ENCODE measurements around the gene CPN2.

The CPN2 gene, protein sequence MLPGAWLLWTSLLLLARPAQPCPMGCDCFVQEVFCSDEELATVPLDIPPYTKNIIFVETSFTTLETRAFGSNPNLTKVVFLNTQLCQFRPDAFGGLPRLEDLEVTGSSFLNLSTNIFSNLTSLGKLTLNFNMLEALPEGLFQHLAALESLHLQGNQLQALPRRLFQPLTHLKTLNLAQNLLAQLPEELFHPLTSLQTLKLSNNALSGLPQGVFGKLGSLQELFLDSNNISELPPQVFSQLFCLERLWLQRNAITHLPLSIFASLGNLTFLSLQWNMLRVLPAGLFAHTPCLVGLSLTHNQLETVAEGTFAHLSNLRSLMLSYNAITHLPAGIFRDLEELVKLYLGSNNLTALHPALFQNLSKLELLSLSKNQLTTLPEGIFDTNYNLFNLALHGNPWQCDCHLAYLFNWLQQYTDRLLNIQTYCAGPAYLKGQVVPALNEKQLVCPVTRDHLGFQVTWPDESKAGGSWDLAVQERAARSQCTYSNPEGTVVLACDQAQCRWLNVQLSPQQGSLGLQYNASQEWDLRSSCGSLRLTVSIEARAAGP

DNA sequence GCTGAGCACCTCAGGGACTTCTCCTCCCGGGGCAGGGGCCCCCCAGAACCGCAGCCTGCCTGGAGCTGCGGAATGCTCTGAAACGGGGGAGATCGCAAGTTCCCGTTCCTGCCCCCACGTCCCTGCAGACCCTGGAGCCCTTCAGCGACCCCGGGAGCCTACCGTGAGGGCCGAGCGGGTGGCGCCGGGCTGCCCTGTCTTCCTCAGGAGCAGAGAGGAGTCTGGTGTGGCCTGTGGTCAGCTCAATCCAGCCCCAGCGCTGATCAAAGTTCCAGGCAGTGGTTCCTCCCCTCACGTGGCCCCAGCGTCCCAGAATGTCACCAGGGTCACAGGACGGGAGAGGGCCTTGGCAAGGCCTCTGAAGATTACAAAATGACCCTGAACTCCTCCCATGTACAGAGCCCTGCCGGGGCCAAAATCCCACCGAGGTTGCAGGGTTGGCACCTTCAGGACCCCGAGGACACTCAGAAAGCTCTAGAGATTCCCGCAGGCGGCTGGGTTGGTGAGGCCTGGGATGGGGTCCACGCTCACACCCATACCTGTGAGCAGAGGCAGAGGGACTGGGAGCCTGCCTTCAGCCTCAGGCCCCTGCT lies at the start of gene CPN2:
Gene CPN2 (minus strand): TSS at position 249 of the 593 bp plus-strand sequence. CDS start 8,626 bp downstream, outside the sequence.
- in situ Hi-C loops (cut with HindIII; ENCODE audit: low sequenced_read_pairs): no loop called here

DNA sequence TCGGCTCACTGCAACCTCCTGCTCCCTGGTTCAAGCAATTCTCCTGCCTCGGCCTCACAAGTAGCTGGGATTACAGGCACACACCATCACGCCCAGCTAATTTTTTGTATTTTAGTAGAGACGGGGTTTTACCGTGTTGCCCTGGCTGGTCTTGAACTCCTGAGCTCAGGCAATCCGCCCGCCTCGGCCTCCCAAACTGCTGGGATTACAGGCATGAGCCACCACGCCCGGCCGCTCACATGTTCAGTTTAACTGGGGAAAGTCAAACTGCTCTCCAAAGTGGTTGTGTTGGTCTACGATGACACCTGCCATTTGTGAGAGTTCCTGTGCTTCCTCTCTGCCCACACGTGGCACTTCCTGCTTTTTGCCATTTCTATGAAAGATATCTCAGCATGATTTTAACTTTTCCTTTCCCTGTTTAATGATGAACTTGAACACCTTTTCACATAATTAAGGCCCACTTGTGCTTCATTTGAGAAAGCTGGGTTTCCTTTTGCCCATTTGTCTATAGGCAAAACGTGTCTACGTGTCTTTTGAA lies 48.8 kb upstream of the CPN2 start:
- in situ Hi-C loops (cut with HindIII; ENCODE audit: low sequenced_read_pairs): no loop called here

DNA sequence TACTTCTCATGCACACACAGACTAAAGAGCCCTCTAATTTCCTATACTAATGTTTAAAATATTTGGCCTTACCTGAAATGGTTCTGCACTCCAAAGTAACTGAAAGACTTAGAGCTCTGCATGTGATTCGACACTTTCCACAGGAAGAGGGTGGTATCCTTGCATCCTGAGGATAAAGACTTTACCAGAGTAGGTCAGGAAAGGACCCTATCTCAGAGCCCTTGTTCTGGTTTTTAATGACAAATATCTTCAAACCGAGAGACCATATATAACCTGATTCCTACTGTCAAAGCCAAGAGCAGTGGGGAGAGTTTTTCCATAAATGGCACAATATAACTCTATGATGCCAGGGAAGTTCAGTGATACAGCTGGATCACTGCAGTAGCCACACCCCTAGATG lies 48.0 kb upstream of the CPN2 start, which contains the start of gene GP5:
Gene GP5 (minus strand): TSS at position 101 of the 400 bp plus-strand sequence. CDS start 984 bp downstream, outside the sequence.
- in situ Hi-C loops (cut with HindIII; ENCODE audit: low sequenced_read_pairs): no loop called here

DNA sequence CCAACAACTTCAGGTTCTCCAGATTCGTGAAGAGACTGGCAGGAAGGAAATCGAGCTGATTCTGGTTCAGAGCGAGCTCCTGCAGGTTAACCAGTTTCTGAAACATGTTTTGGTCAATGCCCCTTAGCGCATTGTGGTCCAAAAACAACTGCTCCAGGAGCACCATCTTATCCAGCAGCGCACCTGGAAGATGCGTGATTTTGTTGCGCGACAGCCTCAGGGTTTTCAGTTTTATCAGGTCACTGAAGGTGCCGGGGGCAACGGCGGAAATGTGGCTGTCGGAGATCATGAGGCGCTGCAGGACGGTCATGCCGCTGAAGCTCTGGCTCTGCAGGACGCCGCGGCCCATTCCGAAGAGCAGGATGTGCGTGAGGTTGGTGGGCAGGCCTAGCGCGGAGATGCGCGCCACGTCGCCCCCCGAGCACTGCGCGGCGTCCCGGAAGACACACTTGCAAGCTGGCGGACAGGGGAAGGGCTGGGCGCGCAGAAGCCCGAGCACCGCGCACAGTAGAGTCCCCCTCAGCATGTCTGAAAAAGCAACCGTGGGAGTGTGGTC lies 46.7 kb upstream of the CPN2 start:
- in situ Hi-C loops (cut with HindIII; ENCODE audit: low sequenced_read_pairs): no loop called here

DNA sequence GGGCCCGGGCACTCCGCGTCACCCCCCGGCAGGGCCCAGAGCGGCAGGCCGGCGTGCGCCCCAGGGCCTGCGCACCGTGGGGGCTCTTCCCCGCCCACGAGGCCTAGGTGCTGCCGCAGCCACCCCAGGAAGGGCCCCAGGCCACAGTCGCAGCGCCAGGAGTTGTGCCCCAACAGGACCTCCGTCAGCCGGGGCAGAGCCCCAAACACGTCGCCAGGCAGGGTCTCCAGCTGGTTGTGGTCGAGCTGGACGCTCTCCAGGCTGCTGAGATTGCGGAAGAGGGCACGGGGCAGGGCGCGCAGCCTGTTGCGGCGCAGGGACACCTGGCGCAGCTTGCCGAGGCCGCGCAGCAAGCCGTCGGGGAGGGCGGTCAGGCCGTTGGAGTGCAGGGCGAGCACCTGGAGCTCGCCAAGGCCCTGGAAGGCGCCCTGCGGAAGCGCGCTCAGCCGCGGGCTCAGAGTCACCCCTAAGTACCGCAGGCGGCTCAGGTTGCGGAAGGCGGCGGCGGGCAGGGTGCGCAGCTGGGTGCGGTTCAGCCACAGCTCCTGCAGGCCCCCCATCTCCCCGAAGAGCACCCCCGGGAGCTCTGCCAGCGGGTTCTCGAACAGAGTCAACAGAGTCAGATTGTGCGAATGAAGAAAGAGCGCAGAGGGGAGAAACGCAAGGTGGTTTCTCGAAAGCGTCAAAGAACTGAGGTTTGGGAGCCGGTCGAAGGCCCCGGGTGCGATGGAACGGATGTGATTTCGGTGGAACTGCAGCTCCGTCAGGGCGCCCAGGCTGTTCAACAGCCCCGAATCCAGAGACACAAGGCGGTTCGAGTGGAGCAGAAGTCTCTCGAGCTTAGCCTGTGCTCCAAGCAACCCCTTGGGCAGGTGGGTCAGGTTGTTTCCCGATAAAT lies 46.0 kb upstream of the CPN2 start:
- in situ Hi-C loops (cut with HindIII; ENCODE audit: low sequenced_read_pairs): no loop called here

DNA sequence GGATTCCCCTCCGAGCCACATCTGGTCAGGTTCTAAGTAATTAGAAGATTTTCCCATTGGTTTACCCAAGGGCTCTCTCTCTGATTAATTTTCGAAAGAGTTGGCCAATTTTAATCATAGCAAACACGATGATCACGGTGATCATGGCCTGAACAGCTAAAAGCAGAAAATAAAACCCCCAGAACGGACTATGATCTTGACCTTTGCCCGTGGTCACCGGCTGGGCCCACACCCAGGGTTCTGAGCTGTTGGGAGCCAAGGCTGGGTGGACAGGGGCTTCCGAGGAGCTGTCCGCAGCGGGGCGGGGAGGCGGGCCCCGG lies 45.4 kb upstream of the CPN2 start:
- in situ Hi-C loops (cut with HindIII; ENCODE audit: low sequenced_read_pairs): no loop called here

DNA sequence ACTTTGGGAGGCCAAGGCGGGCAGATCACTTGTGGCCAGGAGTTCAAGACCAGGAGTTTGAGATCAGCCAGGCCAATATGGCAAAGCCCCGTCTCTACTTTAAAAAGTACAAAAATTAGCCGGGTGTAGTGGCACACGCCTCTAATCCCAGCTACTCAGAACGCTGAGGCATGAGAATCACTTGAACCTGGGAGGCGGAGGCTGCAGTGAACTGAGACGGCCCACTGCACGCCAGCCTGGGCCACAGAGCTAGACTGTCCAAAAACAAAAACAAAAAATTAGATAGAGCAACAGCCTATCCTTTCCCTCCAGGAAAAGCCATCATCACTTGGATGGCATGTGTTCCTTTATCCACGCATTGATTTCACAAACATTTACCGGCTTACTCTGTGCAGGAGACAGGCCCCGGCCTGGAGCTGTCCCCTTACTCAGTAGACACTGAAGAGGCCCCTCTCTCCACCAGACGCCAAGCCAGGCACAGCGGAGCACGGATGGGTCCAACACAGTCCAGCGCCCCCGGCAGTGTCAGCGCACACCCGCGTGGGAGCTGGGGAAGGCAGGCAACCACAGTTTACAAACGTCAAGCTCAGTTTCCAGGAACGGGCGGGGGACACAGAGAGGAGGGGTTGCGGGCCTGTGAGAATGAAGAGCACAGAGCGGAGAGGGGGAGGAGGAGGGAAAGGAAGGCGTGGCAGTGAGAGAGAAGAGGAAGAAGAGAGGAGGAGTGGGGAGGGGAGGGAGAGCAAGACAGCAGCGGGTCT lies 44.8 kb upstream of the CPN2 start:
- in situ Hi-C loops (cut with HindIII; ENCODE audit: low sequenced_read_pairs): no loop called here

DNA sequence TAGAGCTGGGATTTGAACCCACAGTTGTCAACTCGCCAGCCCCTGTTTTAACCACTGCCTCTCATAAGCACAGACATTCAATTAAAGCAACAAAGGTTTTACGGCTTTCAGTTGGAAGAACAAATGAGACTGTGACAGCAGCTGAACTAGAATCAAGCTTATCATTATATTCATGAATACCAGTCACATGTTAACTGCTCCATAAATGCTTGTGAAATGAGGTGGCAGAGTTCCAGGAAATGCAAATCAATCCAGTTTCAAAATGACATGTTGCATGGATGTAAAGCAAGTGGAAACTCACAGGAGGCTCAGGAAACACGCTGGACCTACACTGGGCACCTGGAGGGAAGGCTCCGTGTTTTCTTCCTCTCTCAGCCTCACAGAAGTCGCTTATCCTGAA lies 44.1 kb upstream of the CPN2 start:
- in situ Hi-C loops (cut with HindIII; ENCODE audit: low sequenced_read_pairs): no loop called here

DNA sequence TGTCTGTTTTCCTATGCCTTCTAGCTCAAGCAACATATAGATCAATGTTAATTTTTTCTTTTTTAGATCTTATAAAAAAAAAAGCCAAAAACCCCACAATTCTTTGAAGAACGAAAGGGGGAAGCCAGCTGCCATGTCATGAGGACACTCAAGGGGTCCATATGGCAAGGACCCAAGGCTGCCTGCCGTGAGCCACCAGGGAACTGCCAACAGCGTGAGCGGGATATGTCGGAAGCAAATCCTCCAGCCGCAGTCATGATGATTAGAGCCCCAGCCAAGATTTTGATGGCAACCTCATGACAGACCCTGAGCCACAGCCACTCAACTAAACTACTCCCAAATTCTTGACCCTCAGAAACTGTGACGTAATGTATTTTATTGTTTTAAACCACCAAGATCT lies 41.4 kb upstream of the CPN2 start:
- in situ Hi-C loops (cut with HindIII; ENCODE audit: low sequenced_read_pairs): no loop called here

DNA sequence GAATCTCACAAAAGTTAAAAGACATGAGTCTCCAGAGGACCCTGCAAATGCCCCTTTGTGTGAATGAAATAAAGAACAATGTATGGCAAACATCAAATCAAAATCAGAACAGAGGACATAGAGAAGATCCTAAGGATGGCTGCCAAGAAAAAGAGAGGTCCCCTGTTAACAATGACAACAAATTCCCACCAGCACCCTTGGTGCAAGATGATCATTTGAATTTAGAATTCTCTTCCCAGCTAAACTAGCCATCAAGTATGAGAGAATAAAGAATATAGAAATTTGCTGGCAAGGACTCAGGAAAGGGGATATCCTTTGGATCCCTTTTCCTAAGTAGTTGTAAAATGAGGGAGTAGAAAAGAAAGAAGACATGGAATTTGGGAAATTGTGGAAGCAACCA lies 39.7 kb upstream of the CPN2 start:
- in situ Hi-C loops (cut with HindIII; ENCODE audit: low sequenced_read_pairs): no loop called here

DNA sequence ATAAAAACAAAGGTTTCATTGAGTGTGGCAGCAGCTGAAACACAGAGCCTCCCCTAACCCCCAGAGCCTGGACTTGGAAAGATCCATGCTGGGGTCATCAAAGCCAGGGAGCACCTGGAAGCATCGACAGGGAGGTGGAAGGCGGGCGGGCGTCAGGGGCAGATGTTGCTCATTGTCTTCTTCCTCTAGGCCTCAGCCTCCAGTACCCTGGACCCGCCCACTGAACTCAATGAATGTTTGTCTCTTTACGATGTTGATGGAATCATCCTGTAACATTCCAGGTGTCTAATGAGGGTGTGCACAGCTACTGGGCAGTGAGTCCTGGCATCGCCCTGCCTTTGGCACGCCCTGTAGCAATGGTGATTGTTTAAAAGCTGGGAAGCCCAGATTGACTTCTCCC lies 38.1 kb upstream of the CPN2 start:
- in situ Hi-C loops (cut with HindIII; ENCODE audit: low sequenced_read_pairs): no loop called here

DNA sequence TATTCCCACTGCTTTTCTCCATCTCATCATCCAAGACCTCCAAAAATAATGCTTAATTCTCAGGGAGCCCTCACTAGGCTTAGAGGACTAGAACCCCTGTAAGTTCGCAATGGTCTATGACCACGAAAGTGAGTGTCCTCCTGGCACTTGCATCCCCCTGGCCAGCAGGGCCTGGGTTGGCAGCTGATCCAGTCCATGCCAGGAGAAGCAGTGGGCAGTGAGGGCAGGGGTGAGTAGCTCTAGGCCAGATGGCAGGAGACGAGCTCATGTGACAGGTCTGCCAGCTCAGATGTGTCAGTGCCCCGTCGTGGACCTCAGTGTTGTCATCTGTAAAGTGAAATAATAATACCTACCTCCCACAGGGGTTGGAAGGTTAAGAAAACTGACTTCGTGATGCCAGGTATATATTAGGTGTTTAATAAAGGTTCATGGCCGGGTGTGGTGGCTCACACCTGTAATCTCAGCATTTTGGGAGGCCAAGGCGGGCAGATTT lies 36.8 kb upstream of the CPN2 start:
- in situ Hi-C loops (cut with HindIII; ENCODE audit: low sequenced_read_pairs): no loop called here

DNA sequence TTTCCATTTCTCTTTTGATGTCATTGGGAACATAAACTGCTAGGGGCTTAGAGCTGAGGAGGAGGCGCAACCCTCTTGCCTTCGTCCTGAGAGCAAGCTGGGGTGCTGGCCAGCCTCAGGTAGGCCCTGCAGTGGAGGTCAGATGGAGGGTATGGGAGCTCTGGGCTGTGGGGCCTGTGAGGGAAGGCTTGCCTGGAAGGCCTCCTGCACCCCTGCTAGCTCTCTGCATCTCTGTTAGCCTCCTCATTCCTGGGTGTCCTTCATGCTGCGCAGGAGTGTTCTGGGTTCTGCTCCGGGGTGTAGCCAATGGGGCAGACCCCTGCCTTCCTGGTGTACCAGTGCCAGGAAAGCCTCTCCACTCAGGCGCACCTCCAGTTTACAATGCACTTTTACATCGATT lies 36.1 kb upstream of the CPN2 start:
- in situ Hi-C loops (cut with HindIII; ENCODE audit: low sequenced_read_pairs): no loop called here

DNA sequence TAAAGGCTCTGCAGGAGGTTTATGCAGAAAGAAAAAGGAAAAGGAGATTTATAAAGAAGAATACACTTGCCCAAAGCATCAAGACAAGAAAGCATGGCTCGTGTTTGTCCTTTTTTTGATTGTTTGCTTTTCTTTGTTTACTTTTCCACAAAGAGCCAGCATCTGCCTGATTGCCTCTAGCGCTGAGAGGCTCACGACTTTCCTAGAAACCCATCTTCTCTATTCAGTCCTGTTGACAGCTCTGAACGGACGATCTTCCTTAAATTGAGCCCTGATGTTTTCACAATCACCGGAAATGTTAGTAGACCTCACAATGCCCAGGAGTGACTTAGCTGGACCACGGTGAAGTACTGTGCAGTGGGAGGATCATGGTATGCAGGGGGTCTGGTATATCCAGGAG lies 35.5 kb upstream of the CPN2 start:
- in situ Hi-C loops (cut with HindIII; ENCODE audit: low sequenced_read_pairs): no loop called here

DNA sequence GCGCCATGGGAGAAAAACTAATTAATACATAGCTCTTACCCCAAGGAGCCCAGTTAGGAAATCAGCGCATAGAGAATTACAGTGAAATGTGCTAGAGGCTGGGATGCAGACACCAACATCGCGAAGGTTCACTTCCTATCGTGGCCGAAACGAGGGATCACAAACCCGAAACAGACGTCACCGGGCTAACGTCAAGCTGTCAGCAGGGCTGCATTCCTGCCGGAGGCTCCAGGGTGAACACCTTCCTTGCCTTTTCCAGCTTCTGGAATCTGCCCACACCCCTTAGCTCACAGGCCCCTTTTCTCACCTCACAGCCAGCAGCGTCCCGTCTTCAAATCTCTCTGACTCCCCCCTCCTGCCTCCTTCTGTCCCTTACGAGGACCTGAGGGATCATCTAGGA lies 34.9 kb upstream of the CPN2 start:
- in situ Hi-C loops (cut with HindIII; ENCODE audit: low sequenced_read_pairs): no loop called here

DNA sequence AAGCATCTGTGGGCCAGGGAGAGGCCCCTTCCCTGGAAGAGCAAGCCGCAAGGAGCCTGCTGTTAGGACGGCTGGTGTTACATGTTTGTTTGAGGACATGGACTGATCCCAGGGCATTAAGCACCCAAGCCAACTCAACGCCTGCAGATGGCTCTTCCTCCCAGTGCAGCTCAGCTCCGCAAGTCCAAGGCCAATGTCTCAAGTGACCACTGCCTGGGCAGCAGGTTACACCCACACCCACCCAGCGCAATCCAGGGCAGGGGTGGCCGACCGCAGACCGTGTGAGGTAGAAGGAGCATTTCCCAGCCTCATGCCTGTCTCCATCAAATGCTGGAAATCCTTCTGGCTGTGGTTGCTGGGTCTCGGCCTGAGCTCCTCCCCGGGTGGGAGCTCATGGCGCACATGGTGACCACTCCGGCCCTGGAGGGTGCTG lies 33.5 kb upstream of the CPN2 start:
- in situ Hi-C loops (cut with HindIII; ENCODE audit: low sequenced_read_pairs): no loop called here

DNA sequence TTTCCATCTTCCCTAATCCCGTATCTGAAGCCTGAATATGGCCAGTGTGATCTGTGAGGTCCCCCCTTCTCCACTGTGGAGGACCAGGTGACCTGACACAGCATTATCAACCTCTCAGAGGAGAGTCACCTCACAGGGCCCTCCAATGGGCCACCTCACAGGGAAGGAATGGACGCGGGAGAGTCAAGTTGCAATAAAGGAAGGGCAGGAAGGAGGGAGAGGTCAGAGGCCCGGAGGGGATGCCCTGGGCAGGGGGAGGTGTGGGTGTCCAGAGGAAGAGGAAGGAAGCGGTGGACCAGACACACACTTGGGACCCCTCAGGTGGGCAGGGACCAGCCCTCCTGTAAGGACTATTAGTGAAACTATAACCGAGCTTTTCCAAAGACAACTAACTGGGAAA lies 33.0 kb upstream of the CPN2 start:
- in situ Hi-C loops (cut with HindIII; ENCODE audit: low sequenced_read_pairs): no loop called here

DNA sequence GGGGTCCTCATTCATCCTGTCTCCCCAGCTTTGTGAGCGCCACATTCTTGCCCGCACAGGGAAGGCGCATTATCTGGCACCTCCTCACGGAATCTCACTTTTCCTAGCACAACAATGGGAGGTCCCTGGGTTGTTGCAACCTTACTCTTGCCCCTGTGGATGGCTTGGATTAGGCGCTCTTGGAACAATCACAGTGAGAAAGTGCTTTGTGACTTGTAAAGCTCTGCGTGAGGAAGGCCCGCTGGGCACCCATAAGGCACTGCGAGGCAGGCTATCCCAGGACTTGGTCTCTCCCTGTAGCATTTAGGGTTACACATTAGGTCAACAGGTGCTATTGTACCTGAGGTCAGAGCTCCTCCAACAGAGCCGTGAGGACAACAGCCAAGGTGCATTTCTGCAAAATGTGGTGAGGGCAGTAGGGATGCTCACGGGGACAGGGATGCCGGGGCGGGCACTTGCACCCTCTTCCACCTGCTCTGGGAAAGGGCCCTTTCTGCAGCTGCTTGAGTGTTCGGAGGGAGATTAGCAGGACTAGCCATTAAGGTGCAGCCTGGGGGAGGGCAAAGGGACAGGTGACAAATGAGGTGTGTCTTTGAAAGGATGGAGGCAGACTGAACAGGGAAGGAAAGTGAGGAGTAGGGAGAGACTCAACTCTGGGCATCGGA lies 32.3 kb upstream of the CPN2 start:
- in situ Hi-C loops (cut with HindIII; ENCODE audit: low sequenced_read_pairs): no loop called here

DNA sequence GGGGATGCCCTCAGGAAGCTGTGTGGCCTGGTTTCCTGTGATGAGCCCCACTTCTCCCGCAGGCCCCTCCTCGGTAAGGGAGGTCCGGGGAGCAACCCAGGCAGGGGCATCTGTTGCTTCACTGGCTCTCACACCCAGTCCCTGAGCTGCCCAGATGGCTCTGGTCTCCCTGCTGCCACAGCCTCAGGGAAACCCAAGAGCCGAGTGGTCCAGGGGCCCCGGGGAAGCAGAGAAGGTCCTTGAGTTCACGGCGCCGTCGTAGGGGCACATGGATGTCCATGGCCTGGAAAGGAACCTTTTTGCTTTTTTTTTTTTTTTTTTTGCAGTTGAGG lies 31.7 kb upstream of the CPN2 start:
- in situ Hi-C loops (cut with HindIII; ENCODE audit: low sequenced_read_pairs): no loop called here
